K562 (cell line): Measurements from ENCODE around the gene BNIPL. TPM values are rescaled to one million over a fixed set of nuclear protein-coding genes. Genes with fewer than 3 reads are reported as not detected.
A peak's percentile ranks its signal among the peaks of the same experiment; 100 is the strongest.

Experiments
- ARNT ChIP-seq, 2 experiments: fragments of 450-650 bp; IDR thresholded peaks; 2 replicates each; pipeline ENCODE4 v1.6.1; 2016; ENCODE audit warnings: mild to moderate bottlenecking in 1 of 2
- ATF1 ChIP-seq, 2 experiments: fragments of 450-650 bp in 1 of 2; IDR thresholded peaks; 2 replicates each; pipeline ENCODE4 v1.6.1; 2016; ENCODE audit warnings: missing compliant biosample characterization in 1 of 2, missing genetic modification characterization in 1 of 2
- BCOR ChIP-seq: fragments of 450-650 bp; IDR thresholded peaks from 2 replicates; pipeline ENCODE4 v1.6.1; 2016
- CBFA2T3 ChIP-seq: fragments of 450-650 bp; IDR thresholded peaks from 2 replicates; pipeline ENCODE4 v1.6.1; 2017
- ERF ChIP-seq: fragments of 450-650 bp; formaldehyde crosslinking; IDR thresholded peaks from 2 replicates; pipeline ENCODE4 v1.4.0; 2020; ENCODE audit warnings: mild to moderate bottlenecking, mixed read lengths
- FUS ChIP-seq: fragments of 200-400 bp; formaldehyde crosslinking; optimal IDR thresholded peaks from 2 replicates; pipeline ENCODE3; 2017; ENCODE audit warnings: low read depth, low read length
- HLTF ChIP-seq: fragments of 450-650 bp; IDR thresholded peaks from 2 replicates; pipeline ENCODE4 v1.6.1; 2016
- HNRNPUL1 ChIP-seq: fragments of 200-400 bp; formaldehyde crosslinking; IDR thresholded peaks from 2 replicates; pipeline ENCODE4 v1.6.1; 2017; ENCODE audit warnings: low read length
- KLF13 ChIP-seq: fragments of 450-650 bp; IDR thresholded peaks from 2 replicates; pipeline ENCODE4 v1.6.1; 2016; ENCODE audit warnings: missing genetic modification characterization, low read depth, mild to moderate bottlenecking, missing compliant biosample characterization, moderate library complexity, borderline replicate concordance
- NFYB ChIP-seq: IDR thresholded peaks from 2 replicates; pipeline ENCODE4 v1.6.1; 2011; ENCODE audit warnings: mild to moderate bottlenecking, moderate library complexity; ENCODE audit not compliant: insufficient read length; ENCODE audit errors: extremely low read depth
- POLR2AphosphoS5 ChIP-seq: IDR thresholded peaks from 2 replicates; pipeline ENCODE4 v1.6.1; 2011; ENCODE audit warnings: mild to moderate bottlenecking, low read depth, low read length, moderate library complexity; ENCODE audit not compliant: control insufficient read depth, insufficient read depth
- POLR3A ChIP-seq: IDR thresholded peaks from 2 replicates; pipeline ENCODE4 v1.6.1; 2011; ENCODE audit warnings: borderline replicate concordance, mild to moderate bottlenecking, moderate library complexity; ENCODE audit not compliant: insufficient read length, insufficient read depth; ENCODE audit errors: extremely low read depth
- RCOR1 ChIP-seq, 2 experiments: IDR thresholded peaks; 2 replicates each; pipeline ENCODE4 v1.6.1; 2012; ENCODE audit warnings: low read depth in 2 of 2, low read length in 2 of 2, borderline replicate concordance in 1 of 2, improper control_type of control experiment in 1 of 2
- SAFB ChIP-seq: fragments of 200-400 bp; formaldehyde crosslinking; IDR thresholded peaks from 2 replicates; pipeline ENCODE4 v1.6.1; 2017; ENCODE audit warnings: low read depth, low read length, borderline replicate concordance
- SAP30 ChIP-seq: fragments of 200-600 bp; sonication (generic); IDR thresholded peaks from 2 replicates; pipeline ENCODE4 v1.6.1; 2012; ENCODE audit warnings: borderline replicate concordance, low read depth, mild to moderate bottlenecking, moderate library complexity, low read length, control low read depth, inconsistent platforms; ENCODE audit not compliant: insufficient read depth, poor library complexity, severe bottlenecking
- SIN3A ChIP-seq, 2 experiments: fragments of 150-350 bp in 1 of 2; IDR thresholded peaks; 2 replicates each; pipeline ENCODE4 v1.6.1; 2011 to 2016; ENCODE audit warnings: borderline replicate concordance in 2 of 2, low read depth in 2 of 2, low read length in 2 of 2, mild to moderate bottlenecking in 2 of 2, moderate library complexity in 2 of 2; ENCODE audit not compliant: control insufficient read depth in 1 of 2
- SMC3 ChIP-seq: conservative IDR thresholded peaks from 2 replicates; pipeline ENCODE4 v1.6.1; 2011; ENCODE audit warnings: low read depth, low read length, improper control_type of control experiment; ENCODE audit not compliant: insufficient read depth
- SUPT5H ChIP-seq: fragments of 450-650 bp; IDR thresholded peaks from 2 replicates; pipeline ENCODE4 v1.6.1; 2016
- TAF15 ChIP-seq: fragments of 200-400 bp; formaldehyde crosslinking; IDR thresholded peaks from 2 replicates; pipeline ENCODE4 v1.6.1; 2017; ENCODE audit warnings: mild to moderate bottlenecking, low read depth, low read length, moderate library complexity
- ZNF212 ChIP-seq: fragments of 450-650 bp; formaldehyde crosslinking; IDR thresholded peaks from 2 replicates; pipeline ENCODE4 v1.4.0; 2020; ENCODE audit warnings: mild to moderate bottlenecking
- ZNF77 ChIP-seq: fragments of 250-450 bp; sonication (Bioruptor Pico); IDR thresholded peaks from 2 replicates; pipeline ENCODE4 v1.5.0; 2020
- polyA plus RNA-seq, 8 experiments: library from polyadenylated mRNA; depleted of rRNA in 4 of 8; stranded (reverse) in 5 of 8; unstranded in 3 of 8; fragments of >200 nt; fragmentation: Nextera tagmentation in 2 of 8; fragmentation: Illumina TruSeq in 1 of 8; extraction: Ambion mirVana in 2 of 8; extraction: Trizol in 1 of 8; gene quantifications; 2 replicates each; pipeline versions ENCODE4 v1.2.1 to v1.2.3, GENCODE V29; 2011 to 2014; ENCODE audit warnings: inconsistent platforms in 1 of 8, missing spikeins in 1 of 8
- total RNA-seq, 7 experiments: library from RNA; depleted of rRNA in 6 of 7; stranded (reverse); fragments of >200 nt in 6 of 7; fragmentation: Illumina TruSeq in 2 of 7; extraction: Trizol in 2 of 7; gene quantifications; 2 replicates each; pipeline versions ENCODE4 v1.2.1 to v1.2.3, GENCODE V29; 2011 to 2021; ENCODE audit warnings: low replicate concordance in 1 of 7
- TF ChIP-seq, protein P1 (sequence below): fragments of 450-650 bp; formaldehyde crosslinking; IDR thresholded peaks from 2 replicates; pipeline ENCODE4 v1.4.0; 2022; ENCODE audit warnings: mild to moderate bottlenecking, moderate library complexity
- TF ChIP-seq, protein P2 (sequence below): fragments of 250-450 bp; sonication (Bioruptor Pico); IDR thresholded peaks from 2 replicates; pipeline ENCODE4 v1.6.1; 2021; ENCODE audit warnings: mild to moderate bottlenecking
- TF ChIP-seq, protein P3 (sequence below): fragments of 250-450 bp; sonication (Bioruptor Pico); IDR thresholded peaks from 2 replicates; pipeline ENCODE4 v1.5.1; 2021; ENCODE audit warnings: mild to moderate bottlenecking

The BNIPL gene
- total and polyA plus RNA-seq, 9 of the 15 experiments (the other 6 are each of a cell fraction or from before 2014, with no cell fraction given), result 0.08 to 1.4 (median 0.68) TPM

DNA sequence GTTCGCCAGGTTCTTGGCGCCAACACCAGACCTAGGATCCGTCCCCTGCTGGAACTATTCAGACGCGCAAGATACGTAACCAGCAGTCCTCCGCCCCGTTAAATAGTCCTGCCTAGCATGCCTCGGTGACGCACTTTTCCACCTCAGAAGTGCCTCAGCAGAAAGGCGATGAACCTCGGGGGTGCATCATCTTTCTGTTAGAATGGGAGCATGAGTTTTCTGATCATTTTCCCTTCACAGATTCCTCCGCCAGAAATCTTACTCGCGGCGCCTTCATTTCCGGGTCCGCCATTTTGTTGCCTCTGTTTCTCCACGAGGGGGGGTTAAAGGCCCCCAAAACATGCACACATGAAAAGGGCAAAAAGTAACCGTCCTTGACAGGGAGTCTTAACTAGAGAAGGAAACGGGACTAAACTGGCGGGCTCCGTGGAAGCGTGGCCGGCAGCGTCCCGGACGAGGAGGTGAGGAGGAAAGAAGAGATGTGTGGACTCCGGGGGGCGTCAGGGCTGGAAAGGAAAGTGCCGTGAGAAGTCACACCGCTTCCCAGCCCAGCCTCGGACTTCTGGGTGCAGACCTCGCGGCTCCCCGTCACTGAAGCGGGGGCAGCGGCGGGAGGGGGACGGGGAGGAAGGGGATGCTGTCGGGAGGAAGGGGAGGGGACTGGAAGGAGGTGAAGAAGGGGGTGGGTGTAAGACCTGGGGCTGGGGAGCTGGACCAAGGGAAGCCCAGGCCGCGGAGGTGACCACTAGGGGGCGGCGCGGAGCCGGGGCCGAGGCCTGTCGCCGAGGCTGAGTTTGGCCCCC lies 34.3 kb downstream of the BNIPL start, which contains the start of gene GABPB2 (continued):
- TF ChIP-seq, protein P1, sequence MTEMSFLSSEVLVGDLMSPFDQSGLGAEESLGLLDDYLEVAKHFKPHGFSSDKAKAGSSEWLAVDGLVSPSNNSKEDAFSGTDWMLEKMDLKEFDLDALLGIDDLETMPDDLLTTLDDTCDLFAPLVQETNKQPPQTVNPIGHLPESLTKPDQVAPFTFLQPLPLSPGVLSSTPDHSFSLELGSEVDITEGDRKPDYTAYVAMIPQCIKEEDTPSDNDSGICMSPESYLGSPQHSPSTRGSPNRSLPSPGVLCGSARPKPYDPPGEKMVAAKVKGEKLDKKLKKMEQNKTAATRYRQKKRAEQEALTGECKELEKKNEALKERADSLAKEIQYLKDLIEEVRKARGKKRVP (CRISPR knock-in tag), result no peak
- TF ChIP-seq CBFA2T3 (no peak), ERF (CRISPR knock-in tag) (no peak), ZNF77 (no peak), POLR3A (no peak), RCOR1 (IDR thresholded peaks at IDR 0.05; ENCODE audit: borderline replicate concordance in 1 of 2, low read depth in 2 of 2, low read length in 2 of 2) (peak in 1 of 2 experiments; percentile 73; a peak in 3 of 4 replicates), HNRNPUL1 (no peak), NFYB (no peak), SAP30 (peak; percentile 19), ATF1 (CRISPR knock-in tag; IDR thresholded peaks at IDR 0.05) (no peak; the same call in 1 of the 2 replicates), ATF1 (tag; IDR thresholded peaks at IDR 0.05) (peak; percentile 98), POLR2AphosphoS5 (peak; percentile 89), ARNT (IDR thresholded peaks at IDR 0.05) (peak; percentile 92 to 94; a peak in 3 of 4 replicates), SIN3A (IDR thresholded peaks at IDR 0.05; ENCODE audit: borderline replicate concordance in 2 of 2, control insufficient read depth in 1 of 2, low read depth in 2 of 2, low read length in 2 of 2) (peak; percentile 31 to 47; a peak in 2 of 4 replicates), KLF13 (tag) (peak; percentile 57), ZNF212 (CRISPR knock-in tag) (no peak), TAF15 (no peak), SUPT5H (peak; percentile 86), HLTF (peak; percentile 91), SMC3 (0 out of 2 replicates have a peak, but pooled peaks have one; percentile 17), SAFB (no peak), FUS (no peak), BCOR (peak; percentile 83)
- TF ChIP-seq, protein P2, sequence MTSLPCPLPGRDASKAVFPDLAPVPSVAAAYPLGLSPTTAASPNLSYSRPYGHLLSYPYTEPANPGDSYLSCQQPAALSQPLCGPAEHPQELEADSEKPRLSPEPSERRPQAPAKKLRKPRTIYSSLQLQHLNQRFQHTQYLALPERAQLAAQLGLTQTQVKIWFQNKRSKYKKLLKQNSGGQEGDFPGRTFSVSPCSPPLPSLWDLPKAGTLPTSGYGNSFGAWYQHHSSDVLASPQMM (CRISPR knock-in tag), result no peak
- TF ChIP-seq, protein P3, sequence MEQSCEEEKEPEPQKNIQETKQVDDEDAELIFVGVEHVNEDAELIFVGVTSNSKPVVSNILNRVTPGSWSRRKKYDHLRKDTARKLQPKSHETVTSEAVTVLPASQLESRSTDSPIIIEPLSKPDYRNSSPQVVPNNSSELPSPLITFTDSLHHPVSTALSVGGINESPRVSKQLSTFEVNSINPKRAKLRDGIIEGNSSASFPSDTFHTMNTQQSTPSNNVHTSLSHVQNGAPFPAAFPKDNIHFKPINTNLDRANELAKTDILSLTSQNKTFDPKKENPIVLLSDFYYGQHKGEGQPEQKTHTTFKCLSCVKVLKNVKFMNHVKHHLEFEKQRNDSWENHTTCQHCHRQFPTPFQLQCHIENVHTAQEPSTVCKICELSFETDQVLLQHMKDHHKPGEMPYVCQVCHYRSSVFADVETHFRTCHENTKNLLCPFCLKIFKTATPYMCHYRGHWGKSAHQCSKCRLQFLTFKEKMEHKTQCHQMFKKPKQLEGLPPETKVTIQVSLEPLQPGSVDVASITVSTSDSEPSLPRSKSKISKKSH (CRISPR knock-in tag), result no peak
